A549 (cell line): Measurements from ENCODE around the gene DBH. TPM values are rescaled to one million over a fixed set of nuclear protein-coding genes. Genes with fewer than 3 reads are reported as not detected.

Experiments used
- ATAC-seq, 2 experiments: fragments of 200-7000 bp in 1 of 2; fragments of >200 bp in 1 of 2; cut with Nextera tagmentation in 1 of 2; cut with Tn5 transposase in 1 of 2; 3 replicates each; pipeline versions ENCODE4 v1.8.0 to v1.9.1; 2018 to 2020; ENCODE audit warnings: mild to moderate bottlenecking in 1 of 2, moderate library complexity in 1 of 2
- CTCF ChIA-PET: fragments of 300-600 bp; sonication (Branson Sonifier 250); formaldehyde crosslinking; extraction: SDS; loops from one replicate; lab custom pipeline; 2021; ENCODE audit warnings: antibody characterized with exemption, inconsistent platforms; lab: Yijun Ruan, JAX
- POLR2A ChIA-PET: fragments of 350-600 bp; formaldehyde crosslinking; extraction: SDS; loops from one replicate; lab custom pipeline; 2021; ENCODE audit warnings: antibody characterized with exemption, inconsistent platforms; lab: Yijun Ruan, JAX
- DNase-seq, 2 experiments: peaks; one replicate each; pipeline versions ENCODE4 v3.0.0 to v3.0.0-alpha.2; 2011 to 2016; ENCODE audit warnings: low read depth in 1 of 2, low spot score in 1 of 2
- FAIRE-seq: peaks from 2 replicates; lab custom pipeline; 2011; peaks lifted over from hg19 to GRCh38; lab: Jason Lieb, UNC
- H3K27ac ChIP-seq, 2 experiments: fragments of >200 bp; sonication (Bioruptor Twin); formaldehyde crosslinking; 3 replicates each; pipeline ENCODE4 v1.5.1; 2016 to 2017
- H3K4me1 ChIP-seq: fragments of >200 bp; sonication (Bioruptor Twin); formaldehyde crosslinking; 3 replicates; pipeline ENCODE4 v1.6.1; 2016
- H3K4me2 ChIP-seq: fragments of >200 bp; sonication (Bioruptor Twin); formaldehyde crosslinking; 3 replicates; pipeline ENCODE4 v1.6.1; 2016
- H3K4me3 ChIP-seq: fragments of >200 bp; sonication (Bioruptor Twin); formaldehyde crosslinking; 3 replicates; pipeline ENCODE4 v1.5.1; 2016
- H3K9me3 ChIP-seq: fragments of >200 bp; sonication (Bioruptor Twin); formaldehyde crosslinking; 3 replicates; pipeline ENCODE4 v1.6.1; 2016
- CHD4 ChIP-seq: fragments of 200-600 bp; sonication (generic); IDR thresholded peaks from 2 replicates; pipeline ENCODE4 v1.6.1; 2016; ENCODE audit warnings: antibody characterized with exemption, mild to moderate bottlenecking, borderline replicate concordance
- FOSB ChIP-seq: fragments of 250-450 bp; sonication (Bioruptor Pico); IDR thresholded peaks from 2 replicates; pipeline ENCODE4 v1.5.0; 2020; ENCODE audit warnings: mild to moderate bottlenecking, moderate library complexity
- GATA3 ChIP-seq: IDR thresholded peaks from 2 replicates; pipeline ENCODE4 v1.6.1; 2012; ENCODE audit warnings: borderline replicate concordance
- HDAC2 ChIP-seq: fragments of 200-600 bp; sonication (generic); IDR thresholded peaks from 2 replicates; pipeline ENCODE4 v1.6.1; 2016
- HMGXB4 ChIP-seq: fragments of 250-450 bp; sonication (Bioruptor Pico); IDR thresholded peaks from 2 replicates; pipeline ENCODE4 v1.5.0; 2021; ENCODE audit warnings: mild to moderate bottlenecking, moderate library complexity, borderline replicate concordance
- HOXA7 ChIP-seq: fragments of 250-450 bp; sonication (Bioruptor Pico); IDR thresholded peaks from 2 replicates; pipeline ENCODE4 v1.5.0; 2020; ENCODE audit warnings: mild to moderate bottlenecking, moderate library complexity
- JUN ChIP-seq, 2 experiments: fragments of >200 bp; sonication (Bioruptor Twin); formaldehyde crosslinking; IDR thresholded peaks; 2 replicates in 1 of 2; 3 replicates in 1 of 2; pipeline ENCODE4 v1.6.1; 2016 to 2017
- MAX ChIP-seq: IDR thresholded peaks from 2 replicates; pipeline ENCODE4 v1.6.1; 2012
- MYC ChIP-seq: IDR thresholded peaks from 2 replicates; pipeline ENCODE4 v1.6.1; 2012; ENCODE audit warnings: mild to moderate bottlenecking, inconsistent platforms, low read length, improper control_type of control experiment, borderline replicate concordance
- NFE2L2 ChIP-seq: fragments of 150-350 bp; conservative IDR thresholded peaks from 2 replicates; pipeline ENCODE4 v1.6.1; 2014; ENCODE audit warnings: low read length
- NPAS2 ChIP-seq: fragments of 250-450 bp; sonication (Bioruptor Pico); IDR thresholded peaks from 2 replicates; pipeline ENCODE4 v1.8.0; 2022; ENCODE audit warnings: mild to moderate bottlenecking, moderate library complexity, borderline replicate concordance
- NR3C1 ChIP-seq: fragments of >200 bp; sonication (Bioruptor Twin); formaldehyde crosslinking; IDR thresholded peaks from 3 replicates; pipeline ENCODE4 v1.6.1; 2017
- RCOR1 ChIP-seq: fragments of 150-350 bp; IDR thresholded peaks from 2 replicates; pipeline ENCODE4 v1.6.1; 2014; ENCODE audit warnings: antibody characterized with exemption, low read length, low read depth
- RFX5 ChIP-seq: fragments of 450-650 bp; IDR thresholded peaks from 2 replicates; pipeline ENCODE4 v1.7.1; 2014; ENCODE audit warnings: antibody characterized with exemption, mild to moderate bottlenecking, moderate library complexity
- ZFP36 ChIP-seq: fragments of 450-650 bp; IDR thresholded peaks from 2 replicates; pipeline ENCODE4 v1.6.1; 2014; ENCODE audit warnings: borderline replicate concordance; ENCODE audit not compliant: partially characterized antibody
- ZNF302 ChIP-seq: fragments of 250-450 bp; sonication (Bioruptor Pico); IDR thresholded peaks from 2 replicates; pipeline ENCODE4 v1.9.0; 2021; ENCODE audit warnings: inconsistent platforms, mild to moderate bottlenecking, moderate library complexity
- WGBS: methylation state at CpG from one replicate; pipeline ENCODE4 v1.1.6; 2017; ENCODE audit errors: missing lambda C conversion rate; 5-methylcytosine and 5-hydroxymethylcytosine counted together
- polyA plus RNA-seq, 4 experiments: library from polyadenylated mRNA; depleted of rRNA in 3 of 4; stranded (reverse); fragments of >200 nt; fragmentation: RNase III in 1 of 4; extraction: RNeasy Plus Mini Kit Qiagen cat#74134 plus additional on column Dnase treatment in 1 of 4; gene quantifications; 2 replicates in 3 of 4; 3 replicates in 1 of 4; pipeline ENCODE4 v1.2.3, GENCODE V29; 2011 to 2017
- TF ChIP-seq, protein P1 (sequence below): fragments of 200-600 bp; sonication (generic); IDR thresholded peaks from 2 replicates; pipeline ENCODE4 v1.6.1; 2016; ENCODE audit warnings: antibody characterized with exemption, mild to moderate bottlenecking, moderate library complexity
- TF ChIP-seq, protein P2 (sequence below): fragments of >200 bp; sonication (Bioruptor Twin); formaldehyde crosslinking; IDR thresholded peaks from 2 replicates; pipeline ENCODE4 v1.6.1; 2016

The DBH gene
- polyA plus RNA-seq, 2 of the 4 experiments (the other 2 are of a cell fraction), result not detected

DNA sequence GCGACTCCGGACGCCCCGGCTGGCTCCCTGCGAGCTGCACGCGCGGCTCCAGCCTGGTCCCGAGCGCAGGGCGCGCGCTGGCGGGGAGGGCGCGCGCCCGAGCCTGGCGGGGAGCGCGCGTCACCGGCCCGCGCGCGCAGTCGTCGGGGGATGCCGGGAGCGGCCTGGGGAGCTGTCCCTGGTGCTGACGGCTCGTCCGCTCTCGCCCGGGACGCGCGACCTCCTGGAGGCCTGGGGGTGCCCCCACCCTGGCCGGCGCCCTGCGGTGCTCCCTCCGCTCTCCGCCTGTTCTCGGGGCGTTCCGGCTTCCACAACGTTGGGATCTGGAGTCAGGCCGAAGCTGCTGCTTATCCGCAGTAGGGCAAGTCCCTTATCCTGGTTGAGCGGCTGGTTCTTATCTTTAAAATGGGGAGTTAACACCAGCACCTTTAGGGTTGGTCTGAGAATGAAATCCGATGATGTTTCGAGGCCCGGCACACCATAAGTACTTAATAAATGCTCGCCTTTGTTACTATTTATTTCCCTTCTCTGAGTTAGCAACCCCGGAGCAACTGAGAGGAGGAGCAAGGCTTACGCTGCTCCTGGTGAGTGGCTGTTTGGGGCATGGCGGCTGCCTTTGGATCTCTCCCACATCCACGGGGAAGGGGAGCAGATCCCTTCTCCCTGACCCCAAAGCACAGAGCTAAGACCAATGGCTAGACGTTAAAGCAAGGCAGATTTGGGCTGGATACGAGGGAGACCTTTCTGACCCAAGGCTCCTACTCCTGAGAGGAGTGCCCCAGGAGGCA, 26.7 kb upstream of the DBH start, which contains the start of gene FAM163B:
FAM163B (minus strand) TSS at position 79 of the 788 bp plus-strand sequence. CDS start 29,166 bp downstream, outside the sequence.
- Histone ChIP-seq H3K4me3 (no peak within 1 kb of the TSS; the same call in 2 of the 3 replicates), H3K27ac (no peak within 1 kb of the TSS), H3K4me1 (no peaks in the 10 kb centered on the region), H3K4me2 (peak within 1 kb of the TSS; percentile 57; the same call in 2 of the 3 replicates), H3K9me3 (no peaks in the 10 kb centered on the region)
- no peak for FAIRE-seq
- TF ChIP-seq, protein P1, sequence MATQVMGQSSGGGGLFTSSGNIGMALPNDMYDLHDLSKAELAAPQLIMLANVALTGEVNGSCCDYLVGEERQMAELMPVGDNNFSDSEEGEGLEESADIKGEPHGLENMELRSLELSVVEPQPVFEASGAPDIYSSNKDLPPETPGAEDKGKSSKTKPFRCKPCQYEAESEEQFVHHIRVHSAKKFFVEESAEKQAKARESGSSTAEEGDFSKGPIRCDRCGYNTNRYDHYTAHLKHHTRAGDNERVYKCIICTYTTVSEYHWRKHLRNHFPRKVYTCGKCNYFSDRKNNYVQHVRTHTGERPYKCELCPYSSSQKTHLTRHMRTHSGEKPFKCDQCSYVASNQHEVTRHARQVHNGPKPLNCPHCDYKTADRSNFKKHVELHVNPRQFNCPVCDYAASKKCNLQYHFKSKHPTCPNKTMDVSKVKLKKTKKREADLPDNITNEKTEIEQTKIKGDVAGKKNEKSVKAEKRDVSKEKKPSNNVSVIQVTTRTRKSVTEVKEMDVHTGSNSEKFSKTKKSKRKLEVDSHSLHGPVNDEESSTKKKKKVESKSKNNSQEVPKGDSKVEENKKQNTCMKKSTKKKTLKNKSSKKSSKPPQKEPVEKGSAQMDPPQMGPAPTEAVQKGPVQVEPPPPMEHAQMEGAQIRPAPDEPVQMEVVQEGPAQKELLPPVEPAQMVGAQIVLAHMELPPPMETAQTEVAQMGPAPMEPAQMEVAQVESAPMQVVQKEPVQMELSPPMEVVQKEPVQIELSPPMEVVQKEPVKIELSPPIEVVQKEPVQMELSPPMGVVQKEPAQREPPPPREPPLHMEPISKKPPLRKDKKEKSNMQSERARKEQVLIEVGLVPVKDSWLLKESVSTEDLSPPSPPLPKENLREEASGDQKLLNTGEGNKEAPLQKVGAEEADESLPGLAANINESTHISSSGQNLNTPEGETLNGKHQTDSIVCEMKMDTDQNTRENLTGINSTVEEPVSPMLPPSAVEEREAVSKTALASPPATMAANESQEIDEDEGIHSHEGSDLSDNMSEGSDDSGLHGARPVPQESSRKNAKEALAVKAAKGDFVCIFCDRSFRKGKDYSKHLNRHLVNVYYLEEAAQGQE, result peak; percentile 82
- no peak for TF ChIP-seq HOXA7 (CRISPR knock-in tag)
- ChIA-PET POLR2A (no interaction called here), CTCF (interaction anchor here (1.2 kb wide), 1 partner anchor 276 kb away, joined by 3 read pairs; no protein-coding TSS in a partner anchor)
- peak in 1 of 2 experiments; percentile 15 for DNase-seq
- WGBS, result 24% methylated on average over 24 of the region's 61 CpGs
- ATAC-seq, result no peak; a peak in 1 of 6 replicates

DNA sequence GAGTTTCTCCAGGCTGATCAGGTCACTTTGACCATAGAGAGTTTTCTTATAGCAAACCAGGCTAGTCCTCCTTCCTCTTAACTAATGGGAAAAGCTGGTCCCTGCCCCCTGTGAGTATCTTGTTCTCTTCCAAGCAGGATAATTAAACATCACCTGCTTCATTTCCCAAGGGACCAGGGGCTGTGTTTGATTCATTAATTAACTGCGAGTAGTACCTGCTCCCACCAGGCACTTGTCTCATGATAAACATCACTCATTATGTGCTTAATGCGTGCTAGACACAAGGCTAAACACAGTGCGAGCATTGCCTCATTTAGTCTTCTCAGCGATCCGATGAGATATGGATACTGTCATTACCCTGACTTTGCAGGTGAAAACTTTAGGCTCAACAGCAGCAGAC, 25.3 kb upstream of the DBH start:
- TF ChIP-seq ZNF302 (CRISPR knock-in tag) (no peak), HMGXB4 (CRISPR knock-in tag) (no peak)
- H3K4me2 ChIP-seq, result no peak overlapping the region
- H3K27ac ChIP-seq, result no peak overlapping the region
- ATAC-seq (no peak), DNase-seq (no peak), FAIRE-seq (no peak)
- CTCF ChIA-PET, result no interaction called here
- no peak overlapping the region for H3K4me3 ChIP-seq
- WGBS, result 12% methylated on average over 5 of the region's 5 CpGs
- H3K9me3 ChIP-seq, result no peaks in the 10 kb centered on the region
- H3K4me1 ChIP-seq, result no peaks in the 10 kb centered on the region
- POLR2A ChIA-PET, result interaction anchor here (0.7 kb wide), 1 partner anchor 605 kb away, joined by 9 read pairs; no protein-coding TSS in a partner anchor

GRCh38 chr9:133612051-133612450, 24.1 kb upstream of the DBH start:
- DNase-seq, result no peak
- FAIRE-seq, result no peak
- TF ChIP-seq NFE2L2 (no peak), NR3C1 (no peak), FOSB (no peak), MAX (no peak), CHD4 (no peak), HDAC2 (no peak), ZFP36 (no peak), NPAS2 (no peak), MYC (no peak), GATA3 (no peak), JUN (IDR thresholded peaks at IDR 0.05) (no peak), RCOR1 (no peak), RFX5 (no peak)
- TF ChIP-seq, protein P2, sequence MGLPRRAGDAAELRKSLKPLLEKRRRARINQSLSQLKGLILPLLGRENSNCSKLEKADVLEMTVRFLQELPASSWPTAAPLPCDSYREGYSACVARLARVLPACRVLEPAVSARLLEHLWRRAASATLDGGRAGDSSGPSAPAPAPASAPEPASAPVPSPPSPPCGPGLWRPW, result no peak
- TF ChIP-seq, all 56 proteins: peak for 0
- CTCF ChIA-PET, result no interaction called here
- POLR2A ChIA-PET, result no interaction called here
- Histone ChIP-seq H3K4me3 (no peak overlapping the region), H3K4me2 (no peak overlapping the region), H3K27ac (no peak overlapping the region), H3K9me3 (no peaks in the 10 kb centered on the region), H3K4me1 (no peaks in the 10 kb centered on the region)
- no peak for ATAC-seq
- 17% methylated on average over 9 of the region's 9 CpGs for WGBS
